HCT116 (cell line): ENCODE data around the gene MYO5C. TPM values are rescaled to one million over a fixed set of nuclear protein-coding genes. Genes with fewer than 3 reads are reported as not detected.

Experiments used
- ATAC-seq: fragments of 200-7000 bp; cut with Tn5 transposase; 2 replicates; pipeline ENCODE4 v1.9.1; 2020; ENCODE audit warnings: mild to moderate bottlenecking, moderate library complexity
- BruUV-seq: library from RNA; stranded (reverse); fragments of 400-500 nt; replicated peaks from 2 replicates; lab custom pipeline; 2021; lab: Mats Ljungman, UMichigan
- CTCF ChIA-PET: fragments of 300-600 bp; sonication (Branson Sonifier 250); formaldehyde crosslinking; loops from one replicate; lab custom pipeline; 2021; ENCODE audit warnings: antibody characterized with exemption; lab: Charles Lee
- POLR2A ChIA-PET: fragments of 300-600, 350-600 bp; sonication (Branson Sonifier 250); formaldehyde crosslinking; loops from one replicate; lab custom pipeline; 2021; ENCODE audit warnings: antibody characterized with exemption; lab: Charles Lee
- RAD21 ChIA-PET, 2 experiments: fragments of 300-600 bp; sonication (Branson Sonifier 250); formaldehyde crosslinking; loops; one replicate each; lab custom pipeline; 2023; ENCODE audit warnings: low total read pairs in 2 of 2; ENCODE audit not compliant: uncharacterized antibody in 2 of 2, unreplicated experiment in 2 of 2, low non-redundant PET in 1 of 2; lab: Charles Lee
- DNase-seq: peaks from one replicate; pipeline ENCODE4 v3.0.0-alpha.2; 2010; ENCODE audit warnings: low read depth, low spot score
- H2AFZ ChIP-seq: fragments of 200-600 bp; shearing (Covaris generic), sonication (generic); 2 replicates; pipeline ENCODE4 v1.6.1; 2017; ENCODE audit warnings: low read depth, mixed run types, mixed read lengths, antibody characterized with exemption, low read length; ENCODE audit not compliant: poor library complexity, severe bottlenecking
- H3K27ac ChIP-seq: 2 replicates; pipeline ENCODE4 v1.5.1; 2012; ENCODE audit warnings: low read depth, low read length
- H3K27me3 ChIP-seq: fragments of 200-600 bp; sonication (generic); 2 replicates; pipeline ENCODE4 v1.6.1; 2016; ENCODE audit warnings: mixed run types, low read length, mixed read lengths; ENCODE audit not compliant: insufficient read depth
- H3K36me3 ChIP-seq, 2 experiments: fragments of 200-500 bp in 1 of 2; fragments of 200-600 bp in 1 of 2; sonication (Bioruptor generic) in 1 of 2; sonication (generic) in 1 of 2; 2 replicates each; pipeline versions ENCODE4 v1.5.1 to v1.6.1; 2014 to 2016; ENCODE audit warnings: low read length in 2 of 2, inconsistent platforms in 1 of 2, mixed read lengths in 1 of 2, mixed run types in 1 of 2; ENCODE audit not compliant: insufficient read depth in 2 of 2, control insufficient read depth in 1 of 2
- H3K4me1 ChIP-seq, 2 experiments: fragments of 200-600 bp in 1 of 2; sonication (generic) in 1 of 2; 2 replicates each; pipeline versions ENCODE4 v1.5.1 to v1.6.1; 2012 to 2017; ENCODE audit warnings: low read length in 2 of 2, inconsistent platforms in 1 of 2, mild to moderate bottlenecking in 1 of 2, mixed read lengths in 1 of 2, mixed run types in 1 of 2, moderate library complexity in 1 of 2; ENCODE audit not compliant: insufficient read depth in 2 of 2, control insufficient read depth in 1 of 2
- H3K4me2 ChIP-seq: fragments of 200-600 bp; sonication (generic); 2 replicates; pipeline ENCODE4 v1.6.1; 2017; ENCODE audit warnings: mixed run types, low read length, mixed read lengths
- H3K4me3 ChIP-seq, 2 experiments: fragments of 200-600 bp in 1 of 2; sonication (generic) in 1 of 2; replicated peaks in 1 of 2; 2 replicates each; pipeline ENCODE4 v1.5.1; 2011 to 2016; ENCODE audit warnings: low read length in 2 of 2, control low read depth in 1 of 2, low read depth in 1 of 2, mild to moderate bottlenecking in 1 of 2, mixed read lengths in 1 of 2, mixed run types in 1 of 2
- H3K79me2 ChIP-seq: fragments of 200-600 bp; sonication (generic); 2 replicates; pipeline ENCODE4 v1.6.1; 2017; ENCODE audit warnings: mild to moderate bottlenecking, mixed run types, low read length, moderate library complexity, mixed read lengths; ENCODE audit not compliant: insufficient read depth
- H3K9ac ChIP-seq: fragments of 200-600 bp; sonication (generic); 2 replicates; pipeline ENCODE4 v1.6.1; 2016; ENCODE audit warnings: low read length, mixed read lengths
- H3K9me2 ChIP-seq: fragments of 200-600 bp; sonication (generic), shearing (Covaris generic); 2 replicates; pipeline ENCODE4 v1.6.1; 2017; ENCODE audit warnings: mixed run types, mild to moderate bottlenecking, moderate library complexity; ENCODE audit not compliant: insufficient read depth
- H3K9me3 ChIP-seq, 2 experiments: fragments of 200-500 bp in 1 of 2; fragments of 200-600 bp in 1 of 2; sonication (Bioruptor generic) in 1 of 2; sonication (generic) in 1 of 2; 2 replicates each; pipeline ENCODE4 v1.6.1; 2014 to 2017; ENCODE audit warnings: low read length in 2 of 2, mixed read lengths in 2 of 2, inconsistent platforms in 1 of 2, low read depth in 1 of 2, mild to moderate bottlenecking in 1 of 2, mixed run types in 1 of 2, moderate library complexity in 1 of 2; ENCODE audit not compliant: control insufficient read depth in 1 of 2, insufficient read depth in 1 of 2
- H4K20me1 ChIP-seq: fragments of 200-600 bp; sonication (generic), shearing (Covaris generic); 2 replicates; pipeline ENCODE4 v1.6.1; 2017; ENCODE audit warnings: mixed run types, mild to moderate bottlenecking, moderate library complexity; ENCODE audit not compliant: insufficient read depth
- ATF3 ChIP-seq: IDR thresholded peaks from 2 replicates; pipeline ENCODE4 v1.6.1; 2012
- CEBPB ChIP-seq: IDR thresholded peaks from 2 replicates; pipeline ENCODE4 v1.6.1; 2012; ENCODE audit warnings: low read depth
- CTCF ChIP-seq, 3 experiments: fragments of 200-600 bp in 1 of 3; sonication (generic) in 1 of 3; IDR thresholded peaks in 2 of 3; conservative IDR thresholded peaks in 1 of 3; 2 replicates each; pipeline ENCODE4 v1.5.1; 2012 to 2017; ENCODE audit warnings: low read depth in 2 of 3, low read length in 2 of 3, antibody characterized with exemption in 1 of 3, borderline replicate concordance in 1 of 3, control low read depth in 1 of 3, mild to moderate bottlenecking in 1 of 3, mixed read lengths in 1 of 3, mixed run types in 1 of 3, moderate library complexity in 1 of 3; ENCODE audit not compliant: insufficient read depth in 1 of 3
- EGR1 ChIP-seq: IDR thresholded peaks from 2 replicates; pipeline ENCODE4 v1.6.1; 2012; ENCODE audit warnings: low read depth
- ELF1 ChIP-seq: IDR thresholded peaks from 2 replicates; pipeline ENCODE4 v1.6.1; 2012; ENCODE audit warnings: low read depth, borderline replicate concordance
- EZH2 ChIP-seq: fragments of 200-600 bp; sonication (generic); IDR thresholded peaks from 2 replicates; pipeline ENCODE4 v1.6.1; 2017; ENCODE audit warnings: antibody characterized with exemption, mixed run types
- EZH2phosphoT487 ChIP-seq: fragments of 200-600 bp; IDR thresholded peaks from 2 replicates; pipeline ENCODE4 v1.6.1; 2018; ENCODE audit warnings: antibody characterized with exemption, borderline replicate concordance
- FOSL1 ChIP-seq: IDR thresholded peaks from 2 replicates; pipeline ENCODE4 v1.6.1; 2012; ENCODE audit warnings: low read depth
- JUND ChIP-seq: IDR thresholded peaks from 2 replicates; pipeline ENCODE4 v1.6.1; 2012
- POLR2A ChIP-seq: IDR thresholded peaks from 2 replicates; pipeline ENCODE4 v1.7.0; 2011; ENCODE audit warnings: borderline replicate concordance; ENCODE audit not compliant: insufficient read depth, insufficient read length; ENCODE audit errors: extremely low read depth
- POLR2AphosphoS5 ChIP-seq: IDR thresholded peaks from 2 replicates; pipeline ENCODE4 v1.6.1; 2011; ENCODE audit warnings: mild to moderate bottlenecking, low read depth, low read length, moderate library complexity
- RAD21 ChIP-seq: IDR thresholded peaks from 2 replicates; pipeline ENCODE4 v1.6.1; 2012; ENCODE audit warnings: low read depth, mild to moderate bottlenecking
- SIN3A ChIP-seq: IDR thresholded peaks from 2 replicates; pipeline ENCODE4 v1.6.1; 2012; ENCODE audit warnings: low read depth
- SP1 ChIP-seq: IDR thresholded peaks from 2 replicates; pipeline ENCODE4 v1.6.1; 2012; ENCODE audit warnings: low read depth
- SRF ChIP-seq: IDR thresholded peaks from 2 replicates; pipeline ENCODE4 v1.6.1; 2012; ENCODE audit warnings: low read depth
- TCF7L2 ChIP-seq: IDR thresholded peaks from 2 replicates; pipeline ENCODE4 v1.7.0; 2011; ENCODE audit warnings: borderline replicate concordance, inconsistent platforms; ENCODE audit not compliant: insufficient read depth, insufficient read length; ENCODE audit errors: extremely low read depth
- YY1 ChIP-seq: IDR thresholded peaks from 2 replicates; pipeline ENCODE4 v1.6.1; 2011; ENCODE audit warnings: low read length, low read depth, moderate library complexity, mild to moderate bottlenecking; ENCODE audit not compliant: insufficient replicate concordance; ENCODE audit errors: extremely low read depth
- ZFX ChIP-seq: fragments of 450-650 bp; IDR thresholded peaks from 2 replicates; pipeline ENCODE4 v1.6.1; 2017
- ZNF274 ChIP-seq: fragments of 200-500 bp; sonication (Bioruptor generic); IDR thresholded peaks from 2 replicates; pipeline ENCODE4 v1.6.1; 2014; ENCODE audit warnings: mild to moderate bottlenecking, low read depth, low read length, inconsistent platforms
- intact Hi-C: fragments of 100-400 bp; cut with micrococcal nuclease; formaldehyde crosslinking; loops from 2 replicates; pipeline ENCODE4 v1.10.0; 2022
- total RNA-seq: library from RNA; stranded (reverse); gene quantifications from one replicate; pipeline ENCODE4 v1.2.1, GENCODE V29; 2021; ENCODE audit not compliant: unreplicated experiment

The MYO5C gene
- total RNA-seq, 1 experiment from 2014 or later, result 34.0 TPM

- no peak for TF ChIP-seq ZFX
- TF ChIP-seq RAD21, result no peak
- TF ChIP-seq, all 23 proteins: peak for 0
- ChIA-PET RAD21 (no interaction called here), POLR2A (no interaction called here), CTCF (no interaction called here)
- Histone ChIP-seq H3K4me1 (no peaks in the 10 kb centered on the region), H3K9me3 (no peaks in the 10 kb centered on the region), H3K27me3 (no peaks in the 10 kb centered on the region), H3K36me3 (peaks cover 39 to 48% of the 10 kb centered on the region in 2 experiments; a peak in 3 of 4 replicates), H3K9me2 (no peaks in the 10 kb centered on the region), H3K4me3 (no peak overlapping the region), H2AFZ (no peak overlapping the region), H3K27ac (no peak overlapping the region), H4K20me1 (no peaks in the 10 kb centered on the region), H3K79me2 (no peaks in the 10 kb centered on the region; the same call in 1 of the 2 replicates), H3K4me2 (no peak overlapping the region), H3K9ac (no peak overlapping the region)
- BruUV-seq, result no TSS peak
- no peak for ATAC-seq
- no peak for DNase-seq
- intact Hi-C loops, result no loop called here
Observed at GRCh38 chr15:52277575-52277974, 18.0 kb downstream of the MYO5C start.

GRCh38 chr15:52276256-52276770, 19.3 kb downstream of the MYO5C start:
- Histone ChIP-seq H3K4me2 (no peak overlapping the region), H3K9me2 (no peaks in the 10 kb centered on the region), H4K20me1 (no peaks in the 10 kb centered on the region), H3K4me3 (no peak overlapping the region), H2AFZ (no peak overlapping the region), H3K79me2 (no peaks in the 10 kb centered on the region; the same call in 1 of the 2 replicates), H3K9me3 (no peaks in the 10 kb centered on the region), H3K4me1 (no peaks in the 10 kb centered on the region), H3K36me3 (peaks cover 45 to 61% of the 10 kb centered on the region in 2 experiments; a peak in 3 of 4 replicates), H3K27ac (no peak overlapping the region), H3K9ac (no peak overlapping the region), H3K27me3 (no peaks in the 10 kb centered on the region)
- RAD21 ChIA-PET, result no interaction called here
- TF ChIP-seq POLR2AphosphoS5 (no peak), JUND (no peak), EGR1 (no peak), FOSL1 (no peak), EZH2 (no peak), SIN3A (no peak), CTCF (IDR thresholded peaks at IDR 0.05 in 2 of 3, conservative IDR thresholded peaks at IDR 0.05 in 1 of 3; ENCODE audit: borderline replicate concordance in 1 of 3, insufficient read depth in 1 of 3, low read depth in 2 of 3, low read length in 2 of 3) (no peak), ZNF274 (no peak), ZFX (no peak), ELF1 (no peak), YY1 (no peak), CEBPB (no peak), SP1 (no peak), SRF (no peak), ATF3 (no peak), POLR2A (no peak), RAD21 (no peak), EZH2phosphoT487 (no peak), TCF7L2 (no peak)
- intact Hi-C loops, result no loop called here
- CTCF ChIA-PET, result no interaction called here
- ATAC-seq, result no peak
- no TSS peak for BruUV-seq
- POLR2A ChIA-PET, result no interaction called here
- DNase-seq, result no peak
